Heart left ventricle (tissue), 16 donors: Measurements from ENCODE around the gene HSD11B1. TPM values are rescaled to one million over a fixed set of nuclear protein-coding genes. Genes with fewer than 3 reads are reported as not detected.
A peak's percentile ranks its signal among the peaks of the same experiment; 100 is the strongest.

ENCODE experiments used
- ATAC-seq, 4 donors: fragments of 200-7000 bp; cut with Tn5 transposase; one replicate each; pipeline ENCODE4 v1.9.1; 2020 to 2022; ENCODE audit warnings: moderate library complexity in 4 of 4, mild to moderate bottlenecking in 3 of 4, moderate number of reproducible peaks in 1 of 4
- DNase-seq, 5 donors: peaks; one replicate each; pipeline ENCODE4 v3.0.0-alpha.2; 2020
- H3K27ac ChIP-seq, 12 donors: fragments of 200-600 bp; sonication (generic) in 4 of 12; one replicate each; pipeline versions ENCODE4 v1.5.0 to v1.8.0; 2016 to 2022; ENCODE audit warnings: mild to moderate bottlenecking in 2 of 12
- H3K27me3 ChIP-seq, 9 donors: fragments of 200-600 bp; sonication (generic) in 2 of 9; one replicate each; pipeline versions ENCODE4 v1.5.1 to v1.8.0; 2016 to 2022; ENCODE audit warnings: mild to moderate bottlenecking in 3 of 9
- H3K36me3 ChIP-seq, 9 donors: fragments of 200-600 bp; sonication (generic) in 2 of 9; one replicate each; pipeline versions ENCODE4 v1.5.0 to v1.8.0; 2018 to 2022; ENCODE audit warnings: mild to moderate bottlenecking in 2 of 9
- H3K4me1 ChIP-seq, 12 donors: fragments of 200-600 bp; sonication (generic) in 4 of 12; one replicate each; pipeline versions ENCODE4 v1.5.0 to v1.8.0; 2016 to 2022; ENCODE audit warnings: mild to moderate bottlenecking in 3 of 12
- H3K4me3 ChIP-seq, 12 donors: fragments of 200-600 bp; sonication (generic) in 4 of 12; one replicate each; pipeline versions ENCODE4 v1.5.0 to v1.8.0; 2017 to 2022; ENCODE audit warnings: mild to moderate bottlenecking in 9 of 12, moderate library complexity in 4 of 12
- H3K9me3 ChIP-seq, 12 donors: fragments of 200-600 bp; sonication (generic) in 4 of 12; one replicate each; pipeline versions ENCODE4 v1.5.0 to v1.8.0; 2016 to 2022; ENCODE audit warnings: mild to moderate bottlenecking in 1 of 12
- CTCF ChIP-seq, 12 donors: fragments of 200-600 bp; sonication (generic) in 4 of 12; IDR thresholded peaks; one replicate each; pipeline versions ENCODE4 v1.5.0 to v1.8.0; 2018 to 2022; ENCODE audit warnings: antibody characterized with exemption in 12 of 12, mild to moderate bottlenecking in 5 of 12
- POLR2A ChIP-seq, 2 donors: fragments of 450-650 bp; IDR thresholded peaks; one replicate each; pipeline ENCODE4 v1.6.1; 2017; ENCODE audit warnings: antibody characterized with exemption in 2 of 2, mild to moderate bottlenecking in 2 of 2, moderate library complexity in 2 of 2
- WGBS, 4 donors: extraction: QIAGEN DNeasy Blood & Tissue Kit in 2 of 4; methylation state at CpG; one replicate each; pipeline versions ENCODE4 v1.1.5 to v1.1.7; 2013 to 2018; 5-methylcytosine and 5-hydroxymethylcytosine counted together
- intact Hi-C, 10 donors: fragments of 100-400 bp; cut with DNase I; formaldehyde crosslinking; loops; one replicate each; pipeline versions ENCODE4 v1.11.1 to v1.14.2; 2022
- polyA plus RNA-seq, 2 donors: library from polyadenylated mRNA; stranded (reverse); fragments of 200-250 nt; gene quantifications; one replicate each; pipeline ENCODE4 v1.2.3, GENCODE V29; 2013
- total RNA-seq, 9 donors: library from RNA; depleted of rRNA in 2 of 9; stranded (reverse); fragments of >200 nt in 2 of 9; fragmentation: NEBNext Ultra II Directional in 3 of 9; extraction: Animal tissue kit (Norgen Biotek cat#: 25700) in 3 of 9; gene quantifications; one replicate each; pipeline versions ENCODE4 v1.1.0 to v1.2.4, GENCODE V29; 2016 to 2023
- donor health status: ischemic (EF 13 %, LVEDD 7.1; RV severe dilation, severe dysfunction).
- donor health status: healthy with polysubstance abuse.
- donor health status: DM: no; HTN: yes; CAD: no.
- donor health status: DM: no; HTN: no; CAD: no.
- donor health status: ischemic (EF 25% LVEDD 6.9; RV normal size, moderate dysfunction).
- donor health status: ischemic (EF 25% LVEDD 5.7; RV mildly dilated, moderate dysfunction).
- donor health status: healthy.
- donor health status: DM: yes; HTN: yes; CAD: no.
- donor health status: ischemic (EF 35%, LVEDD 5.7; RV mildly dilated, moderate dysfunction).
- donor health status: nonischemic (EF 11% LVEDD 7.7; RV severe dilation, severe dysfunction).
- donor health status: DM: yes; HTN: yes; CAD: no.
- donor health status: PGD.
- donor health status: ischemic (EF 29% LVEDD 5.4; RV normal size, mild dysfunction).
- donor health status: nonischemic (EF 23%, LVEDD 6.1; RV moderate dilation, normal function).

The HSD11B1 gene
- total and polyA plus RNA-seq, 11 donors = 1.2 to 36.1 (median 3.6) TPM

GRCh38 chr1:209777587-209777986 is 72.9 kb downstream of the HSD11B1 start:
- peaks cover 0 to 13% (median 0%) of the 10 kb centered on the region in 12 donors for H3K4me1 ChIP-seq
- no peak overlapping the region for H3K27ac ChIP-seq
- H3K9me3 ChIP-seq = no peaks in the 10 kb centered on the region
- no peak overlapping the region for H3K4me3 ChIP-seq
- no peak for DNase-seq
- WGBS, 4 donors = 89 to 98% (median 95%) methylated on average over 2 of the region's 2 CpGs
- H3K36me3 ChIP-seq = peaks cover 0 to 78% (median 0%) of the 10 kb centered on the region in 9 donors
- TF ChIP-seq CTCF (IDR thresholded peaks at IDR 0.05) (no peak), POLR2A (IDR thresholded peaks at IDR 0.05) (no peak)
- no peaks in the 10 kb centered on the region for H3K27me3 ChIP-seq
- intact Hi-C loops = no loop called here
- ATAC-seq = no peak

GRCh38 chr1:209778102-209778501 is 73.5 kb downstream of the HSD11B1 start:
- intact Hi-C loops = no loop called here
- ATAC-seq (no peak), DNase-seq (no peak)
- no peak for TF ChIP-seq POLR2A (IDR thresholded peaks at IDR 0.05)
- no peak for TF ChIP-seq CTCF (IDR thresholded peaks at IDR 0.05)
- peaks cover 0 to 80% (median 0%) of the 10 kb centered on the region in 9 donors for H3K36me3 ChIP-seq
- no peak overlapping the region for H3K4me3 ChIP-seq
- no peak overlapping the region for H3K27ac ChIP-seq
- 89 to 100% (median 99%) methylated on average over 1 of the region's 1 CpG for WGBS, 4 donors
- peaks cover 0 to 14% (median under 1%) of the 10 kb centered on the region in 12 donors for H3K4me1 ChIP-seq
- H3K27me3 ChIP-seq = no peaks in the 10 kb centered on the region
- no peaks in the 10 kb centered on the region for H3K9me3 ChIP-seq

- Histone ChIP-seq H3K4me3 (no peak overlapping the region), H3K4me1 (peaks cover 4 to 20% (median 16%) of the 10 kb centered on the region in 12 donors), H3K9me3 (no peaks in the 10 kb centered on the region), H3K27ac (no peak overlapping the region), H3K27me3 (no peaks in the 10 kb centered on the region), H3K36me3 (peaks cover 0 to 72% (median 0%) of the 10 kb centered on the region in 9 donors)
- intact Hi-C loops = loop anchor here in 1 of 10 donors (5.0 kb wide), 1 partner anchor 42 kb away; no protein-coding TSS in a partner anchor
- TF ChIP-seq CTCF (IDR thresholded peaks at IDR 0.05) (no peak), POLR2A (IDR thresholded peaks at IDR 0.05) (no peak)
- ATAC-seq (no peak), DNase-seq (no peak)
- WGBS, 4 donors = 83 to 95% (median 93%) methylated on average over 4 of the region's 4 CpGs
Observed at GRCh38 chr1:209780268-209780667, 75.6 kb downstream of the HSD11B1 start.

- Histone ChIP-seq H3K4me1 (peaks cover 4 to 44% (median 20%) of the 10 kb centered on the region in 12 donors), H3K27ac (no peak overlapping the region), H3K9me3 (no peaks in the 10 kb centered on the region), H3K27me3 (no peaks in the 10 kb centered on the region), H3K4me3 (peak overlapping the region in 9 of 12 donors; percentile 57 to 76 (median 68)), H3K36me3 (peaks cover 0 to 41% (median 0%) of the 10 kb centered on the region in 9 donors)
- WGBS, 4 donors = 45 to 65% (median 52%) methylated on average over 5 to 6 of the region's 6 CpGs
- no peak for TF ChIP-seq CTCF (IDR thresholded peaks at IDR 0.05)
- TF ChIP-seq POLR2A (IDR thresholded peaks at IDR 0.05) = no peak
- intact Hi-C loops = loop anchor here in 1 of 10 donors (5.0 kb wide), 1 partner anchor 39 kb away; no protein-coding TSS in a partner anchor
- ATAC-seq (no peak), DNase-seq (no peak)
Observed at GRCh38 chr1:209783386-209783785, 78.7 kb downstream of the HSD11B1 start.

Other genes with a start within 250 kb of the HSD11B1 start
- under 1 TPM in 2 of 9 donors, not detected in 7; 0.30 to 0.48 TPM for gene CAMK1G, start 121.1 kb upstream of the HSD11B1 start, total RNA-seq
- not detected for gene CAMK1G, start 121.1 kb upstream of the HSD11B1 start, polyA plus RNA-seq
- gene LAMB3, start 52.4 kb upstream of the HSD11B1 start, total RNA-seq = 1 to 10 TPM in 8 of 9 donors, under 1 TPM in 1; 0.83 to 7.4 (median 3.6) TPM
- 1 to 10 TPM; 1.8 to 5.3 TPM for gene LAMB3, start 52.4 kb upstream of the HSD11B1 start, polyA plus RNA-seq
- gene G0S2, start 29.4 kb upstream of the HSD11B1 start, total RNA-seq = 100 to 1,000 TPM in 8 of 9 donors, 10 to 100 TPM in 1; 92.0 to 600 (median 212) TPM
- 100 to 1,000 TPM in 1 of 2 donors, 10 to 100 TPM in 1; 87.6 to 218 TPM for gene G0S2, start 29.4 kb upstream of the HSD11B1 start, polyA plus RNA-seq
- 10 to 100 TPM in 1 of 9 donors, 1 to 10 TPM in 2, under 1 TPM in 5, not detected in 1; 0.16 to 10.6 (median 0.91) TPM for gene TRAF3IP3, start 51.2 kb downstream of the HSD11B1 start, total RNA-seq
- gene TRAF3IP3, start 51.2 kb downstream of the HSD11B1 start, polyA plus RNA-seq = under 1 TPM; 0.34 to 0.57 TPM
- 1 to 10 TPM; 1.6 to 2.6 (median 2.4) TPM for gene C1orf74, start 79.7 kb downstream of the HSD11B1 start, total RNA-seq
- 1 to 10 TPM; 1.1 to 1.3 TPM for gene C1orf74, start 79.7 kb downstream of the HSD11B1 start, polyA plus RNA-seq
- 10 to 100 TPM; 28.6 to 99.4 (median 52.7) TPM for gene IRF6, start 101.3 kb downstream of the HSD11B1 start, total RNA-seq
- 10 to 100 TPM in 1 of 2 donors, 1 to 10 TPM in 1; 1.5 to 22.0 TPM for gene IRF6, start 101.3 kb downstream of the HSD11B1 start, polyA plus RNA-seq
- gene UTP25, start 123.1 kb downstream of the HSD11B1 start, total RNA-seq = 1 to 10 TPM; 1.6 to 5.5 (median 3.6) TPM
- 1 to 10 TPM in 1 of 2 donors, under 1 TPM in 1; 0.76 to 2.9 TPM for gene UTP25, start 123.1 kb downstream of the HSD11B1 start, polyA plus RNA-seq
- gene SYT14, start 233.4 kb downstream of the HSD11B1 start, total RNA-seq = not detected
- not detected for gene SYT14, start 233.4 kb downstream of the HSD11B1 start, polyA plus RNA-seq